SU-DHL-6 (cell line): ENCODE results near the gene NTMT1.

ENCODE experiments used
- EZH2phosphoT487 ChIP-seq: fragments of 200-600 bp; sonication (generic), shearing (Covaris generic); conservative IDR thresholded peaks from 2 replicates; pipeline ENCODE4 v1.6.1; 2018; ENCODE audit warnings: mild to moderate bottlenecking, antibody characterized with exemption, low read length, moderate library complexity, mixed read lengths
- TF ChIP-seq, protein P1 (sequence below): fragments of 200-600 bp; sonication (generic); IDR thresholded peaks from one replicate; pipeline ENCODE4 v1.5.1; 2017; ENCODE audit warnings: antibody characterized with exemption, mild to moderate bottlenecking, low read length, moderate library complexity; ENCODE audit not compliant: insufficient read depth, poor library complexity, severe bottlenecking

GRCh38 chr9:129617167-129617566, 8.8 kb upstream of the NTMT1 start:
- no peak for TF ChIP-seq EZH2phosphoT487
- TF ChIP-seq, protein P1, sequence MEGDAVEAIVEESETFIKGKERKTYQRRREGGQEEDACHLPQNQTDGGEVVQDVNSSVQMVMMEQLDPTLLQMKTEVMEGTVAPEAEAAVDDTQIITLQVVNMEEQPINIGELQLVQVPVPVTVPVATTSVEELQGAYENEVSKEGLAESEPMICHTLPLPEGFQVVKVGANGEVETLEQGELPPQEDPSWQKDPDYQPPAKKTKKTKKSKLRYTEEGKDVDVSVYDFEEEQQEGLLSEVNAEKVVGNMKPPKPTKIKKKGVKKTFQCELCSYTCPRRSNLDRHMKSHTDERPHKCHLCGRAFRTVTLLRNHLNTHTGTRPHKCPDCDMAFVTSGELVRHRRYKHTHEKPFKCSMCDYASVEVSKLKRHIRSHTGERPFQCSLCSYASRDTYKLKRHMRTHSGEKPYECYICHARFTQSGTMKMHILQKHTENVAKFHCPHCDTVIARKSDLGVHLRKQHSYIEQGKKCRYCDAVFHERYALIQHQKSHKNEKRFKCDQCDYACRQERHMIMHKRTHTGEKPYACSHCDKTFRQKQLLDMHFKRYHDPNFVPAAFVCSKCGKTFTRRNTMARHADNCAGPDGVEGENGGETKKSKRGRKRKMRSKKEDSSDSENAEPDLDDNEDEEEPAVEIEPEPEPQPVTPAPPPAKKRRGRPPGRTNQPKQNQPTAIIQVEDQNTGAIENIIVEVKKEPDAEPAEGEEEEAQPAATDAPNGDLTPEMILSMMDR, result peak; percentile 14
